NCI-H226 (cell line): ENCODE results near the gene IGFL3.
"Not testable (repeated sequence)": the region's sequence is repeated elsewhere in the genome, so short reads cannot be mapped to it uniquely, and the experiment has no call there.

Source experiments
- DNase-seq: peaks from one replicate; pipeline ENCODE4 v3.0.0-alpha.2; 2015

Gene IGFL3

GRCh38 chr19:46124638-46125115 lies at the start of gene IGFL3:
Gene IGFL3, minus strand, starts transcription at chr19:46124688. Its CDS starts 39 bp downstream, at chr19:46124649.
- peak; percentile 80 for DNase-seq

DNA sequence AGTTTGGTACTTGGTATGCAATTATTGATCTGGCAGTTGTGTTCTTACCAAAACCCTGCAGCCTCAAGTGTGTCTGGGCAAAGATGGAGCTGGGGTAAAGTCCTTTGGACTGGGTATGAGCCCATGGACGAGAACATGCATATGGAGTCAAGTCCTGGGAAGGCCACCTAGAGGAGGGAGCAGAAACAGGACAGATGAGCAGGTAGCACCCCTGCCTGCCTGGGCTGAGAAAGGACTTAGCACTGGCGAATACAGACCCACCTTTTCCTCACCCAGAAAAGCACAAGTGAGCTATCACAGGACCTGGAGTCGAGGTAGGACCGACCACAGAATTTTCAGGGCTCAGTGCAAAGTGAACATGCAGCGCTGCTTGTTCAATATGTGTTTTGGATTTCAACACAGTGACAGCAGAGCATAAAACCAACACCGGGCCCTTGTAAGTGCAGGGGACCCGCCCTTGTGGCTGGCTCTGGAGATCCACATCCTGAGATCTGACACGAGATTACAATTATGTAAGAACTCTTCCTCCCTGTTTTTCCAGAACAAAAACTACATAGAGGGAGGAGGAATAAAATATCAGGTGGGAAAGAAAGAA lies 49.5 kb upstream of the IGFL3 start:
- DNase-seq = no peak

DNA sequence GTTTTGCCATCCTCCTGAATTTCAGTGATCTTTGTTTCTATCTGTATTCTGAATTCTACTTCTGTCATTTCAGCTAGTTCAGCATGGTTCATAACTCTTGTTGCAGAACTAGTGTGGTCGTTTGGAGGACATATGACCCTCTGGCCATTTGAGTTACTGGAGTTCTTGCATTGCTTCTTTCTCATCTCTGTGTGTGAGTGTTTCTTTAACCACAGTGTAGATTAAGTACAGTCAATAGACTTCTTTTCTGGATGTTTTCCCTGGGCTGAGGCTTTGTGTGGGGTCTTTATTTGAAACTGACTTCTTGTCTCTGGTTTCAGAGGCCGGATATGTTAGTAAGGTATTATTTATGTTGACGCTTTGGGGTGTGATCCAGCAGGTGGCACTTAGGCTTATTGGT lies 38.2 kb upstream of the IGFL3 start:
- DNase-seq = no peak

GRCh38 chr19:46161642-46162257 lies 37.3 kb upstream of the IGFL3 start:
- not testable (repeated sequence) for DNase-seq

- no peak for DNase-seq
Measured at GRCh38 chr19:46160233-46160775, 35.8 kb upstream of the IGFL3 start.

DNA sequence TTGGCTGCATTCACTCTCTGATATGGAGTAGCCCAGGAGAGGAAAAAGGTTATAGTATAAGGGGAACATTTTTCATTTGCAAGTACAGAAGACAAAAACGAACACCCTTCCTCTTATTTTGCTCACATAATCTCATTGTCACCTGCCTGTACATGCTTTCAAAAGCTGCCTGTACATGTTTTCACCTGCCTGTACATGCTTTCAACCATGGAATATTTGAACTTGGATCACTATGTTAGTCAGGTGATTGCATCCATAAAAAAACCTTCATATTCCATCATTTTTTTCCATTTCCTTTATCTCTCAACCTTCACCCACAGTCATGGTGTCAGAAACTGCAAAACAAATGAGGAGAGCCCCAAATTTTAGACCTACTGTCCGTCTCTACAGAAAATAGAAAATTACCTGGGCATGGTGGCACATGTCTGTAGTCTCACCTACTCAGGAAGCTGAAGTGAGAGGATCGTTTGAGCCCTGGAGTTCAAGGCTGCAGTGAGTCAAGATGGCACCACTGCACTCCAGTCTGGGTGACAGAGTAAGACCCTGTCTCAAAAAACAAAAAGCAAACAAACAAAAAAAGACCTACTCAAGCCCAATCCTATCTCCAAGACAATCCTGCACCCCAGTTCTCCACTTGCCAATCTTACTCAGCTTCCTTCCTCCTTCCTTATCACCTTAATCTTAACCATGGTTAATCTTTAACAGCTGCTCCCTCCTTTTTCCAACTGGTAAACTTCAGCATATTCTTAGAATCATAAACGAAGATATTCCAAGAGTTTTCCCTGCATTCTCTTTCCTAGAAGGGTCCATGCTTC lies 35.1 kb upstream of the IGFL3 start:
- DNase-seq = no peak

GRCh38 chr19:46155237-46155636 lies 30.7 kb upstream of the IGFL3 start:
- DNase-seq = no peak

DNA sequence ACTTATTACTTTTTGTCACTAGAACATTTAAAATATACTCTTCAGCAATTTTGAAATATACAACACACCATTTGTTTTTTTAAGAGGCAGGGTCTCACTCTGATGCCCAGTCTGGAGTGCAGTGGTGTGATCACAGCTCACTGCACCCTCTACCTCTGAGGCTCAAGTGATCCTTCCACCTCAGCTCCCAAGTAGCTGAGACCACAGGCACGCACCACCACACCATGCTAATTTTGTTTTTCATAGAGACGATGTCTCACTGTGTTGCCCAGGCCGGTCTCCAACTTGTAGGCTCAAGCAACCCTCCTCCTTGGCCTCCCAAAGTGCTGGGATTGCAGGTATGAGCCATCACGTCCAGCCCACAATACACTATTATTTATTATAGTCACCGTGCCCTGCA lies 26.1 kb upstream of the IGFL3 start:
- no peak for DNase-seq

- peak; percentile 91 for DNase-seq
Measured at GRCh38 chr19:46147791-46148288, 23.4 kb upstream of the IGFL3 start, which contains the start of gene IGFL2. Gene IGFL2, plus strand, starts transcription at chr19:46148238. Its CDS starts 41 bp downstream, at chr19:46148279.

DNA sequence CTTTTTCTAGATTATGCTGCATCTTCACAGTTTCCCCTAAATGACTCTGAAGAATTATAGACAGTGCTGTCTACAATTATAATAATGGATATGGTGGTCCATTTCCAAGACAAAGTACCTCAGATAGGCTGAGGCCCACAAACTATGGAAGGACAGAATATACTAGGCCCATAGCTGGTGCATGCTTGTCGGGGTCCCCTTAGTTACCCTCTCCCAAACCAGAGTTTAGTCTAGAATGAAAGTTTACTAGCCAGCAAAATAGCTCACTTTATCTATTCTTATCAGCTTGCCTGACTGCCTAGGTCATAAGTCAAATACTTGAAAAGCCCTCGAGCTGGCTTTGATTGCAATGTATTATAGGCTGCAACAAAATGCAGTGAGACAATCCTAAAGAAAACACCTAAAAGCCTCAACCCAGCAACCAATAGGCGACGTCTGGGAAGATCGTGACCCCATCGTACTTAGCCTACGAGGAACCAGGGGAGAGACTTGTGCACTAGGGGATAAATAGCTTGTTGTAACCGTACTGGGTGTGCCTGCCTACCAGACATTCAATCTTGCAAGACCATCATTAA lies 22.8 kb upstream of the IGFL3 start:
- DNase-seq = peak; percentile 6

DNA sequence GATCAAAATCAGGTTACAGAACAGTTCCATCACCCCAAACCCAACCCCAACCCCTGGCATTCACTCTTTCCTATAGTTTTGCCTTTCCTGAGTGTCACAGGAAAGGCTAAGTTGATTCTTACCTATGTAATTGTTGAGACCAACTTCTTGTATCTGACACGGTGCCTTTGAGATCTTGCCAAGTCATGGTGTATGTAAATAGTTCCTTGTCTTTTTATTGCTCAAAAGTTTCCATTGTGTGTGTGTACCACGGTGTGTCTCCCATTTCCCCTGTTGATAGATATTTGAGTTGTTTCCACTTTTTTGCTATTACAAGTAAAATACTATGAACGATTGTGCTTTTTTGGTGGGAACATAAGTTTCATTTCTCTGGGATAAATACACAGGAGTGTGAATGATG lies 20.3 kb upstream of the IGFL3 start:
- no peak for DNase-seq

DNA sequence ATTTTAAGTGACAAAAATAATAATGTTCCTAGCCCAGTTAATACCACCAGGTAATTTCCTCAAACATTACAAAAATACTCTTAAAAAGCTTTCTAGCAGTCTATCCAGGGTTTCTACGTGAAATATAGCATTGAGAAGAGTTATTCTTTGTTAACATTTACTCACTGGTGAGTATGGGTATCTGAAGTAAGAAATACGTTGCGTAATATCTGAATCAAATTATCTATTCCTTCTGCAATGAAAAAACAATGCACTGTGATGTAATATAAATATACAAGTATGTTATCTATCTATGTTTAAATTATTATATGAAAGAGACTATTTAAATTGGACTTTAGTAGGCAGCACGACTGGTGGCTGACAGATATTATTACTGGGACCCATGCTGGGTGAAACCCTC lies 17.8 kb upstream of the IGFL3 start:
- DNase-seq = no peak

- DNase-seq = no peak
Measured at GRCh38 chr19:46141421-46141820, 16.9 kb upstream of the IGFL3 start.

DNA sequence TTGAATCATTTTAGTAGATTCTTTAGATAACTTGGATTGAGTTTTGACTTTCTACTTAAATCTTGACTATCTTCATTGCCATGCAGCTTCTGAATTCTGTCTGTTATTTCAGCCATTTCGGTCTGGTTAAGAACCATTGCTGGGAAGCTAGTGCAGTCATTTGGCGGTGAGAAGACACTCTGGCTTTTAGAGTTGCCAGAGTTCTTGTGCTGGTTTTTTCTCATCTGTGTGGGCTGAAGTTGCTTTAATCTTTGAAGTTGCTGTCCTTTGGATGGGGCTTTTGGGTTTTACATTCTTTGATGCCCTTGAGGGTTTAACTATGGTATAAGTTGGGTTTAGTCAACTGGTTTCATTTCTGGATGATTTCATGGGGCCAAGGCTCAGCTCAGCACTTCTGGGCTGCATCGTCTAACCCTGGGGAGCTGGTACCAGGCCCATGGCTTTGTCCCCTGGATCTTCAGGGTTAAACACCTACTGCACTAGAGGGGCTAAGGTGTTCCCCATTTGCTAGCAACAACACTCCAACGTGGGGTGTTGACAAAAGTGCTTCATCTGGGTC lies 13.5 kb upstream of the IGFL3 start:
- DNase-seq = no peak

DNA sequence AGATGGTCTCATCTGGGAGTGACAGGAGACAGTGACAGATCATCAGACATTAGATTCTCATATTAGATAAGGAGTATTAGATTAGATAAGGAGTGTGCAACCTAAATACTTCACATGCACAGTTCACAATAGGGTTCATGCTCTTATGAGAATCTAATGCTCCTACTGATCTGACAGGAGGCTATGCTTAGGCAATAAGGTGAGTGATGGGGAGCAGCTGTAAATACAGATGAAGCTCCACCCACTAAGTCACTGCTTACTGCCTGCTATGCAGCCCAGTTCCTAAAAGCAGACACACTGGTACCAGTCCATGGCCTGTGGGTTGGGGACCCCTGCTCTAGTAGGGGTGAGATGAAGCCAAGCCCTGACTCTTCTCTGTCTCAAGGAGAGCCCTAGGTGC lies 10.0 kb upstream of the IGFL3 start:
- DNase-seq = peak; percentile 41

- no peak for DNase-seq
Measured at GRCh38 chr19:46133777-46134241, 9.3 kb upstream of the IGFL3 start.

DNA sequence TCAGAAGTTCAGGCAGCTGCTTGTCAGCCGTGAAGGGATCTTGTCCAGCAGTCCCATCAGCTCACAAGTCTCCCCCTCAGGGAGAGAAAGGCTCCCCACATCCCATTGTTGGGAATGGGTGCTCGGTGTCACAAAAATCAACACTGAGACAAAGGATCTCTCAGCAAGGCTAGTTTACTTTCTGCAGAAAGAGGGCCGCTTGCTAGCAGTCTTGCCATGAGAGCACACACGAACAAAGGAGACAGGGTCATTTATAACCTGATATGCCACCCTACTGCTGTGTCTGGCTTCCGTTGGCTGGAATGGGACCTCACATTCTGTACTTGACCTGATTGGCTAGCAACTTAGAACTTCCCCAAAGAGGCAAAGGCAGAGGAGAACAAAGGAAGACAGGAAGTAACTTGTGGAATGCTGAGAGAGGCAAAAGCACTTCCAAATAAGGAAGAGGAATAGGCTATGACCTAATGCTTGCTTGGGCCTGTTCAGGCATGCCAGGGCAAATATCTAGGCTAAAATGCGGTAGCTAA lies 8.7 kb upstream of the IGFL3 start:
- DNase-seq = peak; percentile 87

- DNase-seq = no peak
Measured at GRCh38 chr19:46132508-46133100, 8.1 kb upstream of the IGFL3 start.

DNA sequence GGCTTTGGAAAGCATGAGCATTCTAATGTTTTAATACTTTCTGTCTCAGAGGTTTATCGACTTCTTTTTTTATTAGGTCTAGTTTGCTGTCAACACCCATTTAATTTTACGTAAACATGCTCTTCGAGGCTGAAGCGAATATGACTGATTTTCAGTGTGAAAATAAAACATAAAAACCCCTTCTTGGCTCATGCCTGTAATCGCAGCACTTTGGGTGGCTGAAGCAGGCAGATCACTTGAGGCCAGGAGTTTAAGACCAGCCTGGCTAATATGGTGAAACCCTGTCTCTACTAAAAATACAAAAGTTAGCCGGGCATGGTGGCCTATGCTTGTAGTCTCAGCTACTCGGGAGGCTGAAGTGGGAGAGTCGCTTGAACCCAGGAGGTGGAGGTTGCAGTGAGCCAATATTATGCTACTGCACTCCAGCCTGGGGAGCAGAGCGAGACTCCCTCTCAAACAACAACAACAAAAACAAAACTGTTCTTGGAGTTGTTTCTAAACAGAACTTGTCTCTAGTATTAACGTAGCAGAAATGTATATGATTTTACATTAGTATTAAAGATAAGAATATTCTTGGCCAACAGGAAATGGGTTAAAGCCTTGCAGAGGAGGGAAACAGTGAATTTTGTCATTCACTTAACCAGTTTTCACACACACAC lies 7.1 kb upstream of the IGFL3 start:
- no peak for DNase-seq

- no peak for DNase-seq
Measured at GRCh38 chr19:46126086-46126580, 1.6 kb upstream of the IGFL3 start.

GRCh38 chr19:46125447-46125846 lies 959 bp upstream of the IGFL3 start:
- DNase-seq = no peak
